Measurements from ENCODE around the gene KNCN.

Gene KNCN

GRCh38 chr1:46538147-46538546, 13.3 kb downstream of the KNCN start:
- Mint-ChIP-seq H3K4me1 (peaks cover 6% of the 10 kb centered on the region), H3K9me3 (no peaks in the 10 kb centered on the region), H3K4me3 (no peak overlapping the region), H3K36me3 (no peaks in the 10 kb centered on the region), H3K27ac (no peak overlapping the region)
- DNase-seq (ENCODE audit: low spot score in 2 of 2) (no peak), ATAC-seq (no peak)

GRCh38 chr1:46537651-46538050, 13.8 kb downstream of the KNCN start:
- no peak for DNase-seq (ENCODE audit: low spot score in 2 of 2)
- ATAC-seq = no peak
- Mint-ChIP-seq H3K4me3 (no peak overlapping the region), H3K4me1 (peaks cover 7% of the 10 kb centered on the region), H3K36me3 (no peaks in the 10 kb centered on the region), H3K9me3 (no peaks in the 10 kb centered on the region), H3K27ac (peak overlapping the region; percentile 7)

DNA sequence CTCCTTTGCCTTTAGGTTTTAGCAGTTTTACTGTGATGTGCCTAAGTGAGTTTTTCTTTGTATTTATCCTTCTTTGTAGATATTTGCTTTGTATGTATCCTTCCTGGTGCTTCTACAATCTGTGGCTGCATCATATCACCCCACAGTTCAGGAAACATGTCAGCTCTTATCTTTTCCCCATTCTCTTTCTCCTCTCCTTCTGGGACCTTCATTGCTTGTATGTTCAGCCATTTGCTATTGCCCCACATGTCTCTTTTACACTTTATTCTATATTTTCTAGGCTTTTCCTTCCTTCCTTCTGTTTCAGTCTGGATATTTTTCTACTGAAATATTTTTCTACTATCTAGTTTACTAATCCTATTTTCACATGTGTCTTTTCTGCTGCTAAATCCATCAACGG, 14.9 kb downstream of the KNCN start:
- Mint-ChIP-seq H3K9me3 (no peaks in the 10 kb centered on the region), H3K4me1 (peaks cover 18% of the 10 kb centered on the region), H3K4me3 (no peak overlapping the region), H3K27ac (no peak overlapping the region), H3K36me3 (no peaks in the 10 kb centered on the region)
- no peak for DNase-seq (ENCODE audit: low spot score in 2 of 2)
- no peak for ATAC-seq

- H3K4me1 Mint-ChIP-seq = peaks cover 19% of the 10 kb centered on the region
- no peak overlapping the region for H3K27ac Mint-ChIP-seq
- DNase-seq (ENCODE audit: low spot score in 2 of 2) (peak in 1 of 2 donors; percentile 71), ATAC-seq (peak; percentile 38)
- H3K4me3 Mint-ChIP-seq = no peak overlapping the region
- no peaks in the 10 kb centered on the region for H3K9me3 Mint-ChIP-seq
- no peaks in the 10 kb centered on the region for H3K36me3 Mint-ChIP-seq
Observed at GRCh38 chr1:46535063-46535462, 16.4 kb downstream of the KNCN start.

GRCh38 chr1:46533179-46533864, 18.1 kb downstream of the KNCN start:
- Mint-ChIP-seq H3K4me3 (peak overlapping the region; percentile 71), H3K27ac (no peak overlapping the region), H3K9me3 (no peaks in the 10 kb centered on the region), H3K4me1 (peaks cover 31% of the 10 kb centered on the region), H3K36me3 (no peaks in the 10 kb centered on the region)
- DNase-seq (ENCODE audit: low spot score in 2 of 2) = peak in 1 of 2 donors; percentile 72
- ATAC-seq = peak; percentile 69

- H3K4me3 Mint-ChIP-seq = peak overlapping the region; percentile 29
- H3K4me1 Mint-ChIP-seq = peaks cover 34% of the 10 kb centered on the region
- DNase-seq (ENCODE audit: low spot score in 2 of 2) = peak; percentile 73 to 82
- H3K36me3 Mint-ChIP-seq = no peaks in the 10 kb centered on the region
- H3K27ac Mint-ChIP-seq = no peak overlapping the region
- peak; percentile 83 for ATAC-seq
- no peaks in the 10 kb centered on the region for H3K9me3 Mint-ChIP-seq
Observed at GRCh38 chr1:46532498-46533178, 18.8 kb downstream of the KNCN start.

GRCh38 chr1:46532095-46532494, 19.4 kb downstream of the KNCN start:
- no peaks in the 10 kb centered on the region for H3K36me3 Mint-ChIP-seq
- peak; percentile 44 for ATAC-seq
- H3K4me3 Mint-ChIP-seq = peak overlapping the region; percentile 29
- H3K27ac Mint-ChIP-seq = no peak overlapping the region
- no peaks in the 10 kb centered on the region for H3K9me3 Mint-ChIP-seq
- peaks cover 34% of the 10 kb centered on the region for H3K4me1 Mint-ChIP-seq
- DNase-seq (ENCODE audit: low spot score in 2 of 2) = peak in 1 of 2 donors; percentile 64

- Mint-ChIP-seq H3K27ac (no peak overlapping the region), H3K9me3 (no peaks in the 10 kb centered on the region), H3K36me3 (no peaks in the 10 kb centered on the region), H3K4me3 (no peak overlapping the region), H3K4me1 (peaks cover 36% of the 10 kb centered on the region)
- ATAC-seq = no peak
- no peak for DNase-seq (ENCODE audit: low spot score in 2 of 2)
Observed at GRCh38 chr1:46530791-46531409, 20.5 kb downstream of the KNCN start.

GRCh38 chr1:46530311-46530710, 21.1 kb downstream of the KNCN start:
- H3K27ac Mint-ChIP-seq = no peak overlapping the region
- no peaks in the 10 kb centered on the region for H3K9me3 Mint-ChIP-seq
- no peak overlapping the region for H3K4me3 Mint-ChIP-seq
- DNase-seq (ENCODE audit: low spot score in 2 of 2) (no peak), ATAC-seq (no peak)
- H3K4me1 Mint-ChIP-seq = peaks cover 40% of the 10 kb centered on the region
- no peaks in the 10 kb centered on the region for H3K36me3 Mint-ChIP-seq

GRCh38 chr1:46529031-46529630, 22.3 kb downstream of the KNCN start:
- no peaks in the 10 kb centered on the region for H3K9me3 Mint-ChIP-seq
- no peaks in the 10 kb centered on the region for H3K36me3 Mint-ChIP-seq
- peak overlapping the region; percentile 6 for H3K4me3 Mint-ChIP-seq
- ATAC-seq = peak; percentile 60
- peaks cover 50% of the 10 kb centered on the region for H3K4me1 Mint-ChIP-seq
- peak overlapping the region; percentile 65 for H3K27ac Mint-ChIP-seq
- DNase-seq (ENCODE audit: low spot score in 2 of 2) = no peak

GRCh38 chr1:46528297-46528955, 23.0 kb downstream of the KNCN start:
- Mint-ChIP-seq H3K36me3 (no peaks in the 10 kb centered on the region), H3K9me3 (no peaks in the 10 kb centered on the region), H3K27ac (peak overlapping the region; percentile 65), H3K4me1 (peaks cover 48% of the 10 kb centered on the region), H3K4me3 (no peak overlapping the region)
- no peak for DNase-seq (ENCODE audit: low spot score in 2 of 2)
- ATAC-seq = no peak

- peak; percentile 71 for ATAC-seq
- peak; percentile 75 to 91 for DNase-seq (ENCODE audit: low spot score in 2 of 2)
- Mint-ChIP-seq H3K4me1 (peaks cover 51% of the 10 kb centered on the region), H3K27ac (no peak overlapping the region), H3K36me3 (no peaks in the 10 kb centered on the region), H3K4me3 (no peak overlapping the region), H3K9me3 (no peaks in the 10 kb centered on the region)
Observed at GRCh38 chr1:46527474-46528296, 23.8 kb downstream of the KNCN start.

DNA sequence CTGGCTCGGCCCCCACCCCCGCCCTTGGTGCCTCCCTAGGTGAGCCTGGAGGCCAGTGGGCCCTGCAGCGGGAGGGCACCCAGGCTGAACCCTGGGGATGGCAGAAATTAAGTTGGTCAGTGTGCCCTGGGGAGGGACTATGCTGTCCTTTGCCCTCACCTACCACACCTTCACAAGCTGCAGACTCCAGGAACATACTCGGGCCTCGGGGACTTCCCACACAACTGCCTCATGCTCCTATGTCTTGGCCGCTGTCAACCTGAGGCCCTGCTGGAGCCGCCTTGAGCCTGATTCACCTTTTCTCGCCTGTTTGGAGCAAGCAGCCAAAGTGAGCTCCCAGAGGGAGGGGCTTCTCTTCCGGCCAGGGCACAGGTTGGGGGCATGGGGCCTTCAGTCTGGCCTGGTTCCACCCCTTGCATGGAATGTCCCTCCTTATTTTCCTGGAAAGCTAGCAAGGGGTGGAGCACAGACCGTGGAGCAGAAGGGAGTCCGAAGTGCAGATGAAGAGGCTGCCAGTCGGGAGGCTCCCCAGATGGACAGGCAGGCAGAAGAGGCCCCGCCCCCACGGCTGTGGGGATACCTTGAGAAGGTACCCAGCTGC, 24.7 kb downstream of the KNCN start:
- Mint-ChIP-seq H3K4me3 (no peak overlapping the region), H3K9me3 (no peaks in the 10 kb centered on the region), H3K36me3 (no peaks in the 10 kb centered on the region), H3K4me1 (peaks cover 51% of the 10 kb centered on the region), H3K27ac (no peak overlapping the region)
- DNase-seq (ENCODE audit: low spot score in 2 of 2) = no peak
- no peak for ATAC-seq

DNA sequence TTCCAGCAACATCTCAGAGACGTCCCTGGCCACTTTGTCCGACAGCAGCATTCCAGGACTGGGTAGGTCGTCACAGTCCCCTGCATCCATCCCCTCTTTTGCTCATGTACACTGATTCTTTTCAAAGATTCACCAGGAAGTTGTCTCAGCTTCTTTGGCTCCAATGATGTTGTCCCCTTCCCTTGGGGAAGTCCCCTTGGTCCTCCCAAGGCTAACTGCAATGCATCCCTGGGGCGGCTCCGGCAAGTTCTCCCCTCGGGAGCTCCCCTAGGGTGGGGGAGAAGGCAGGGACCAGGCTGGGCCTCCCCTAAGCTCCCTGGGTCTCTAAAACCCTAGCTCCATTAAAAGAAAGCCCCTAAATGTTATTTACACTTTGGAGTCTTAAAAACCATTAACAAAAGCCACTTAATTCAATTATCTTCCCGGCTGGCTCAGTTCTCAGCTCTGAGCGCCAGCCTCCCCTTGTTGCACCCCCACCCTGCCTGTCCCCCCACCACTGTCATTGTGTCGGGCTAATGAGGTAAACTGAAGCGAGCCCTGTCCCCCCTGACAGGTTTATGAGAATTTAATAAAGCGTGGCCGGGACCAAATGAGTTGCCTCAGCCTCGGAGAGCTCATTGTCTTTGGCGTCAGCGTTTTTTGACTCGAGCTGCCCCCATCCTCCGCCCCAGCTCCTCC, 25.3 kb downstream of the KNCN start:
- DNase-seq (ENCODE audit: low spot score in 2 of 2) (no peak), ATAC-seq (no peak)
- no peaks in the 10 kb centered on the region for H3K9me3 Mint-ChIP-seq
- H3K36me3 Mint-ChIP-seq = no peaks in the 10 kb centered on the region
- H3K4me1 Mint-ChIP-seq = peaks cover 53% of the 10 kb centered on the region
- H3K4me3 Mint-ChIP-seq = no peak overlapping the region
- H3K27ac Mint-ChIP-seq = no peak overlapping the region
